ENCODE data around the gene MTMR3.
A peak's percentile ranks its signal among the peaks of the same experiment; 100 is the strongest.
"Not testable (repeated sequence)": the region's sequence is repeated elsewhere in the genome, so short reads cannot be mapped to it uniquely, and the experiment has no call there.

The MTMR3 gene

DNA sequence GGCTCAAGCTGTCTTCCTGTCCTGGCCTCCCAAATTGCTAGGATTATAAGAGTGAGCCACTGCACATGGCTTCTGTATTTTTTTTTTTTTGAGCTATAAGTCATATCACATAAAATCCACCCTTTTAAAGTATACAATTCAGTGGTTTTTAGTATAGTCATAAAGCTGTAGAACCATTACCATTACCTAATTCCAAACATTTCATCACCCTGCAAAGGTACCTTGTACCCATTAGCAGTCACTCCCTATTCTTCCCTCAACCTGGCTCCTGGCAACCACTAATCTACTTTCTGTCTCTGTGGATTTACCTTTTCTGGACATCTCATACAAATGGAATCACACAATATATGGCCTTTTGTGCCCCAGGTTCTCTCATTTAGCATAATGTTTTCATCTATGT, 84.5 kb downstream of the MTMR3 start:
- no peak for DNase-seq (ENCODE audit: low read depth)

- no peak for DNase-seq (ENCODE audit: low read depth)
Observed at GRCh38 chr22:29971607-29972006, 88.6 kb downstream of the MTMR3 start.

DNA sequence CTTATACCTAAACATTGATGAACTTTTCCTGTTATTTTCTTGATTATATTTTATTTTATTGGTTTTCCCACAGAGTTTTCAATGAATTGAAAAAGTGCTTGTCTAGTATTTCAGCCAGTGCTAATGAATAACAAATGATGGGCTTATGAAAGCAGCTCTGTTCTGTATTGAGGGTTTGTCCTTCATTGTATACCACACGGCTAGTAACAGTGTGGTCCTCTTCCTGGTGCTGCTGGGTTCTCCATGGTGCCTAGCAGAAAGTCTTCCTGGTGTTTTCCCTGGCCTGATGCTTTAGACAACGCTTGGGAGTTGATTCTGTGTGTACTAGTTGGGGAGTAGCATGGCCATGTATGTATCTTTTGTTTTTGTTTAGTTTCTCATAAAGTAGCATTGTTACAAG, 89.1 kb downstream of the MTMR3 start:
- DNase-seq (ENCODE audit: low read depth): no peak

- no peak for DNase-seq (ENCODE audit: low read depth)
Observed at GRCh38 chr22:29973269-29973668, 90.3 kb downstream of the MTMR3 start.

GRCh38 chr22:29973680-29974079, 90.7 kb downstream of the MTMR3 start:
- DNase-seq (ENCODE audit: low read depth): not testable (repeated sequence)

- DNase-seq (ENCODE audit: low read depth): no peak
Observed at GRCh38 chr22:29975494-29975893, 92.5 kb downstream of the MTMR3 start.

- no peak for DNase-seq (ENCODE audit: low read depth)
Observed at GRCh38 chr22:29977107-29977506, 94.1 kb downstream of the MTMR3 start.

DNA sequence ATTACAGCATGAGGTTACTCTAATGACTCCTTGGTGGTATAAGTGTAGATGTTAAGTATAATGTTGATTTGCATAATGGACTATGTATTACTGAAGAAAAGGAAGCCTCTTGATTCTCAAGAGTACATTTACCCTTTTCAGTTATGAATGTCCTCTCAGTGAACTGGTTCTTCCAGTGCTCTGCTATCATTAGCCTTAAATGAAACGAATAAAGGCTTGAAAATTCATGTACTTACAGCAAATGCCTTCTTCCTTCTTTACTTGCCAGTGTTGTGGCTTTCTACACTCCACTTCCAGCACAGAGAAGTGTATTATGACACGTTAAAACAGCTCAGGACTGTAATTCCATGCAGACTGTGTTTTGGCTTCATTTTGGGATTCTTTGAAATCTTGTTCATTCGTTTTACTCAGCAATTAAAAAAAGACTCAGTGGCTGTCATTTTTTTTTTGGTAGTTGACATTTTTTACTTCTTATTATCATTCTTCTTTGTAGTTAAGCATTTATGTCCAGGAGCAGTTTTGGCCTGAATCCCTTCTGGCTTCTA, 96.9 kb downstream of the MTMR3 start:
- DNase-seq (ENCODE audit: low read depth): no peak

GRCh38 chr22:29983296-29983917, 100.4 kb downstream of the MTMR3 start:
- no peak for DNase-seq (ENCODE audit: low read depth)

GRCh38 chr22:29985912-29986311, 102.9 kb downstream of the MTMR3 start:
- DNase-seq (ENCODE audit: low read depth): no peak

DNA sequence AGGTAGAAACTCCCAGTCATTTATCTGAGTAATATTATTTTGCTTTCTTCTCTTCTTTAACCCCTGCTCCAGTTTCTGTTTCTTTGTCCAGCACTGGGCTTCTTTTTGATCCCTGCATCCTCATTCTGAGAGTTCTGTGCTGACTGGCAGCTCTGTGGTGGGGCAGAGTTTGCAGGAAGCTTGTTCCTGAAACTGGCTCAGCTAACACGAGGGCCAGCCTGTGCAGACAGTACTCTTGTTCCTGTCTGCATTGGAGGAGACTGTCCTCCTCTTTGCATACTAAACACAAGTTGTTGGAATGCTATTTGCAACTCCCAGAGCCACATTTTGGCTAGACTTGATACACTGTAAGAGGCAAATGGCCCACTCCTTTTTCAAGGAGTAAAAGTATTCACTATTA, 104.2 kb downstream of the MTMR3 start:
- DNase-seq (ENCODE audit: low read depth): no peak

GRCh38 chr22:29988719-29989118, 105.7 kb downstream of the MTMR3 start:
- no peak for DNase-seq (ENCODE audit: low read depth)

- no peak for DNase-seq (ENCODE audit: low read depth)
Observed at GRCh38 chr22:29989446-29989845, 106.5 kb downstream of the MTMR3 start.

- DNase-seq (ENCODE audit: low read depth): no peak
Observed at GRCh38 chr22:29992341-29993275, 109.6 kb downstream of the MTMR3 start.

DNA sequence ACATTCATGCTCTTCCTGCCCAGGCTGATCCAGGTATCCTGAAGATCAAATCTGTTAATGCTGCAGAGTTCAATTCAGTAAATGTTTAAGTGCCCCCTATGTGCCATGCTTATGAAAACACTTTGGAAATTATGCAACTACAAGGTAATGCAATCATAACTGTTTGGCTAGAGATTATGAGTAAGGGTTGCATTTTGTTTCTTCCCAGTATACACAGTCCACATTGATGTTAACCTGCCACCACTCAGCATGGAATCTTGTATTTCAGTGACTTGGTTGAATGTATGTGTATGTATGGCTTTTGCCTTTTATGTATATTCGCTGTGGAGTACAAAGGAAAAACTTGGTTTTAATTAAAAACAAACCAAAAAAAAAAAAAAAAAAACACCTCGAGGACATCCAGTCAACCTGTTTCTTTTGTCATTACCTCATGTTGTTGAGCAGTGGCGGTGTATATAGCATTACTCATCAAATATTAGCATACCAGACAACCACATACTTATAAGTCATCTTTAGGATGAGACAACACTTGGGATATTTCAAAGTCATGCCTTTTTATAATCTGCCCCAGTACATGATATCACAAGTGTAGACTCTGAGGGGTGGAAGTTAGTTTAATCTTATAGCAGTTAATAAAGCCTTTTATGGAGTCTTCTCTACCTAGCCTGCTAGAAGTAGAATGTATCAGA, 111.2 kb downstream of the MTMR3 start:
- DNase-seq (ENCODE audit: low read depth): peak; percentile 81

- no peak for DNase-seq (ENCODE audit: low read depth)
Observed at GRCh38 chr22:29994943-29995342, 112.0 kb downstream of the MTMR3 start.

- no peak for DNase-seq (ENCODE audit: low read depth)
Observed at GRCh38 chr22:29997107-29997506, 114.1 kb downstream of the MTMR3 start.

GRCh38 chr22:29997516-29997915, 114.5 kb downstream of the MTMR3 start:
- no peak for DNase-seq (ENCODE audit: low read depth)

GRCh38 chr22:29998627-29999384, 115.8 kb downstream of the MTMR3 start:
- no peak for DNase-seq (ENCODE audit: low read depth)

DNA sequence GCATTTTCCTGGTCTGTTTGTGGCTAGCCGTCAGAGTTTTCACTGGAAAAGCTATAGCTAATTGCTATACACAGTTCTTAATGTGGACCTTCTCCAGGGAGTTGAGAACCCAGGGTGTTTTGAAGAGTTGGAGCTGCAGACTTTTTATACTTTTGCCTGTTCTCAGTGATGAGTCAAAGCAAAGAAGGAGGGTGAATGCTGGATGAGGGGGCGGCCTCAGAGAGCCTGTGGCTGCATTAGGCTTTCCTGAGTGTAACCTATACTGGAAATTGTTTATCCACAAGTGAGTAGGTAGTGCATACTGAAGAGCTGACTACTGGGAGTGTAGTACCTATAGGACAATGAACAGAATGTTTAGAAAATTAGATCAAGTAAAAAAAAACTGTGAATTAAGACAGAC, 117.6 kb downstream of the MTMR3 start:
- DNase-seq (ENCODE audit: low read depth): no peak

DNA sequence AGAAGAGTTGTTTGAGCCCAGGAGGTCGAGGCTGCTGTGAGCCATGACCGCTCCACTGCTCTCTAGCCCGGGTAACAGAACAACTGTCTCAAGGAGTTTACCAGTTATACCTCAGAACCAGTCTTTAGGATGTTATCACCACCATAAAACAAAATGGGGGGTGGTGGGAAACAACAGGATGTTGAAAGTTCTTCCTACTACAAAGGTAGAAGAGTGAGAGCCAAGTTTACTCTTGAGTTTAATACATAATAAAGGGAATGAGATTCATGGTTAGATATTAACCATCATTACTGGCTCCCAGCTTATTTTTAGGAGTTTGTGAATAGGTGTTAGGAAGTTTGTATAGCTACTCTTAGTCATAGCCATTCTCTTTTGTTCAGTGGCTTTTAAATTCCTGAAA, 118.5 kb downstream of the MTMR3 start:
- DNase-seq (ENCODE audit: low read depth): no peak

All from HS-5 (cell line).